ENCODE results near the gene TRIP10.

Gene TRIP10

DNA sequence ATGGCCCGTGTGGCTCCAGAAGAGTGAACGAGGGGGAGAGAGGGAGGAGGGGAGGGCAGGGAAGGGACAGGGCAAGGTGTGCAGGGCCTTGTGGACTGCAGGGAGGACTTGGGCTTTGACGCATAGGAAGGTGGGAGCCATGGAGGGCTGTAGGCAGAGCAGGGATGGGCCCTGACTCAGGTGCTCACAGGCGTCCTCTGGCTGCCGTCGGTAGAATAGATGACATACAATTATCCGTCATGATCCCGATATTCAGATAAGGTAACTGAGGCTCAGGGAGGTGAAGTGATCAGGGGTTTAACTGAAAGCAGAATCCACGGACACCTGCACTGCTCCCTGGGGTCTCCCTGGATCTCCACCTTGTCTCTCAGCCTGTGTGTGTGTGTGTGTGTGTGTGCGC is 22.4 kb upstream of the TRIP10 start:
- peak overlapping the region; percentile 41 for H3K27ac Mint-ChIP-seq
- H3K9me3 Mint-ChIP-seq, result peaks cover 4% of the 10 kb centered on the region
- peak overlapping the region; percentile 0 for H3K4me3 Mint-ChIP-seq
- H3K36me3 Mint-ChIP-seq (ENCODE audit: low read depth), result no peaks in the 10 kb centered on the region
- peaks cover 26% of the 10 kb centered on the region for H3K4me1 Mint-ChIP-seq (ENCODE audit: low read depth)
- peaks cover 11% of the 10 kb centered on the region for H3K27me3 Mint-ChIP-seq (ENCODE audit: low read depth)

DNA sequence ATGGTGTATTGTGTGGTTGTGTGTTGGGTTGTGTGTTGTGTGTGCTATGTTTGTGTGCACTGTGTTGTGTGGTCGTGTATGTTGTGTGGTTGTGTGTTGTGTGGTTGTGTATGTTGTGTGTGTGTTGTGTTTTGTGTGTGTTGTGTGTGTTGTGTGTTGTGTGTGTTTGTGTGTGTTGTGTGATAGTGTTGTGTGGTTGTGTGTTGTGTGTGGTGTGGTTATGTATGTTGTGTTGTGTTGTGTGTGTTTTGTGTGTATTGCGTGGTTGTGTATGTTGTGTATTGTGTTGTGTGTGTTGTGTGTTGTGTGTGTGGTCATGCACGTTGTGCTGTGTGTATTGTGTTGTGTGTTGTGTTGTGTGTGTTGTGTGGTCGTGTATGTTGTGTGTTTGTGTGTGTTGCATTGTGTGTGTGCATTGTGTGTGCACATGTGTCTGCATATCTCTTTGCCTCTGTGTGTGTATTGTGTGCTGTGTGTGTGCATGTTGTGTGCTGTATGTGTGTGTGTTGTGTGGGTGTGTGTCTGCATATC is 22.0 kb upstream of the TRIP10 start:
- H3K4me1 Mint-ChIP-seq (ENCODE audit: low read depth), result peaks cover 28% of the 10 kb centered on the region

DNA sequence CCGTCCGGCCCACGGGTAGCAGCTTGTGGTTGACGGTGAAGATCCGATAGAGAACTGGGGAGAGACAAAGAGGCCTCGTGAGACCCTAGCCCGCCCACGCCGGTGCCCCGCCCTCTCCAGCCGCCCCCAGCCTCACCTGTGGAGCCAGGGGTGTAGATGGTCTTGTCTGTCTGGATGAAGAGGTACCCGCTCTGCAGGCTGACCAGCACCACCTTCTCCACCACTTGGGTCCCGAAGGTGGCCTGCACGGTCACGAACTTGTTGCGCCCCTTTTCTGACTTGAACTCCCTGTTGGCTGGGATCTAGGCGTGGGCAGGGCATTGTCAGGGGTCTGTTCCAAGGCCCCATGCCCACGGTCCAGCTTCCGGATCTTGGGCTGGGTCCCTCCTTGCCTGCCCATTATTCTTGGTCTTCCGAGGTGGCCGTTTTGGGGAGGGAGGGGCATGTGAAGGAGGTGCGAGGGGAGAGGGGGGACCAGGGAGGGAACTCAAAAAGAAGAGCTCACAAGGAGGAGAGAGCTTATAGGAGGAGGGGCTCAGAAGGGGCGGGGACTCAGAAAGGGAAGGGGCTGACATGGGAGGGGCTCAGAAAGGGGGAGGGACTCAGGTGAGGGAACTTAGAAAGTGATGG is 21.3 kb upstream of the TRIP10 start:
- H3K4me3 Mint-ChIP-seq, result no peak overlapping the region
- no peaks in the 10 kb centered on the region for H3K36me3 Mint-ChIP-seq (ENCODE audit: low read depth)
- no peak overlapping the region for H3K27ac Mint-ChIP-seq
- peaks cover 4% of the 10 kb centered on the region for H3K9me3 Mint-ChIP-seq
- peaks cover 32% of the 10 kb centered on the region for H3K4me1 Mint-ChIP-seq (ENCODE audit: low read depth)
- H3K27me3 Mint-ChIP-seq (ENCODE audit: low read depth), result peaks cover 5% of the 10 kb centered on the region

More for the DNA sequence above, 22.0 kb upstream of the TRIP10 start:
- Mint-ChIP-seq H3K4me3 (peak overlapping the region; percentile 0), H3K9me3 (peaks cover 4% of the 10 kb centered on the region), H3K27ac (peak overlapping the region; percentile 41), H3K36me3 (ENCODE audit: low read depth) (no peaks in the 10 kb centered on the region), H3K27me3 (ENCODE audit: low read depth) (peaks cover 8% of the 10 kb centered on the region)

DNA sequence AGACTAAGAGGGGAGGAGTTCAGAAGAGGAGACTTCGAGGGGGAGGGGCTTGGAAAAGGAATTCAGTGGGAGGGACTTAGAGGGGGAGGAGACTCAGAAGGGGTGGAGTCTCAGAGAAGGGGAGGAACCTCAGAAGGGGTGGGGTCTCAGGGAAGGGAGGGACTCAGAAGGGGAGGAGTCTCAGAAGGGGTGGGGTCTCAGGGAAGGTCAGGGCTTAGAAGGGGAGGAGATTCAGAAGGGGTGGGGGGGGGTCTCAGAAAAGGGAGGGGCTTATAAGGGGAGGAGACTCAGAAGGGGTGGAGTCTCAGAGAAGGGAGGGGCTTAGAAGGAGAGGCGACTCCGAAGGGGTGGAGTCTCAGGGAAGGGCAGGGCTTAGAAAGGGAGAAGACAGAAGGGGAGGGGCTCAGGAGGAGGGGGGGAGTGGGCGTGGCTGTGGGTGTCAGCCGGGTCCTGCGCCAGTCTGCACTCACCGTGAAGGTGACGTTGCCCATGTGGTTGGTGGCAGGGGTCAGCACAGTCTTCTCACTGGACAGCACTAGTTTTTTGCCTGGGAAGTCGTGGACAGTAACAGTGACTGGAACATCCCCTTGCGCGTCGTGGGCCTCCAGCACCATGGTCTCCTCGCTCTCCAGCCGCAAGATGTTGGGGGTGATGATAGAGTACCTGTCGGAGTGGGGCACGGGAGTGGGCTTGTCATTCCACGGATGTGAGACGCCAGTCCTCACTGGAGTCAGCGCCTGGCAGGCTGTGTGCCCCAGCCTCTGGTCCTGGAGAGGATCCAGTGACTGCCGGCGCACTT is 20.5 kb upstream of the TRIP10 start:
- no peaks in the 10 kb centered on the region for H3K36me3 Mint-ChIP-seq (ENCODE audit: low read depth)
- H3K9me3 Mint-ChIP-seq, result peaks cover 4% of the 10 kb centered on the region
- no peak overlapping the region for H3K4me3 Mint-ChIP-seq
- peaks cover 9% of the 10 kb centered on the region for H3K27me3 Mint-ChIP-seq (ENCODE audit: low read depth)
- peaks cover 35% of the 10 kb centered on the region for H3K4me1 Mint-ChIP-seq (ENCODE audit: low read depth)
- no peak overlapping the region for H3K27ac Mint-ChIP-seq

DNA sequence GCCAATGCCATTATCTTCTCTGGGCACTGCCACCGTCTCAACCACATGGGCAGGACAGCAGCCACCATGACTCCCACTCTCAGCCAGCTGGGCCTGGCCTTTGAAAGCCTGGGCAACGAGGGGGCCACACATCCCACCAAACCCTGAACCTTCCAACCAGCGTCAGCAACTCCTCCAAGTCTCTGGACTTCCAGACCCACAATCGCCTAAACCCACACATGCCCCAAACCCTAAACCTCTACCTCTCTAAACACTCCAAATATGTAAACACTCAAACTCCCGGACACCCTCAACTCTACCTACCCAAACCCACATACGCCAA is 20.0 kb upstream of the TRIP10 start:
- peaks cover 35% of the 10 kb centered on the region for H3K4me1 Mint-ChIP-seq (ENCODE audit: low read depth)
- peaks cover 4% of the 10 kb centered on the region for H3K9me3 Mint-ChIP-seq
- H3K27ac Mint-ChIP-seq, result peak overlapping the region; percentile 2
- H3K36me3 Mint-ChIP-seq (ENCODE audit: low read depth), result no peaks in the 10 kb centered on the region
- peaks cover 9% of the 10 kb centered on the region for H3K27me3 Mint-ChIP-seq (ENCODE audit: low read depth)
- H3K4me3 Mint-ChIP-seq, result no peak overlapping the region

DNA sequence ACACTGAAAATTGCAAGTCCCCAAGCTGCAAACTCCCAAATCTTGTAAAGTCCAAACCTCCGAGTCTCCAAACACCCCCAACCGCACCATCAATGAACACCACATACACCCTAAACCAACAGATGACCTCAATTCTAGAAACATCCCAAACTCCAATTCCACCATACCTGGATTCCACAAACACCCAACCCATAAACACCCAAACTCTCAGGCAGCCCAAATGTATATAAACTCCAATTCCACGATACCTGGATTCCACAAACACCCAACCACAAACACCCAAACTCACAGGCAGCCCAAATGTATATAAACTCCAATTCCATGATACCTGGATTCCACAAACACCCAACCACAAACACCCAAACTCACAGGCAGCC is 19.5 kb upstream of the TRIP10 start:
- Mint-ChIP-seq H3K36me3 (ENCODE audit: low read depth) (no peaks in the 10 kb centered on the region), H3K27me3 (ENCODE audit: low read depth) (peaks cover 9% of the 10 kb centered on the region), H3K27ac (peak overlapping the region; percentile 2), H3K4me3 (no peak overlapping the region), H3K9me3 (peaks cover 4% of the 10 kb centered on the region), H3K4me1 (ENCODE audit: low read depth) (peaks cover 36% of the 10 kb centered on the region)

DNA sequence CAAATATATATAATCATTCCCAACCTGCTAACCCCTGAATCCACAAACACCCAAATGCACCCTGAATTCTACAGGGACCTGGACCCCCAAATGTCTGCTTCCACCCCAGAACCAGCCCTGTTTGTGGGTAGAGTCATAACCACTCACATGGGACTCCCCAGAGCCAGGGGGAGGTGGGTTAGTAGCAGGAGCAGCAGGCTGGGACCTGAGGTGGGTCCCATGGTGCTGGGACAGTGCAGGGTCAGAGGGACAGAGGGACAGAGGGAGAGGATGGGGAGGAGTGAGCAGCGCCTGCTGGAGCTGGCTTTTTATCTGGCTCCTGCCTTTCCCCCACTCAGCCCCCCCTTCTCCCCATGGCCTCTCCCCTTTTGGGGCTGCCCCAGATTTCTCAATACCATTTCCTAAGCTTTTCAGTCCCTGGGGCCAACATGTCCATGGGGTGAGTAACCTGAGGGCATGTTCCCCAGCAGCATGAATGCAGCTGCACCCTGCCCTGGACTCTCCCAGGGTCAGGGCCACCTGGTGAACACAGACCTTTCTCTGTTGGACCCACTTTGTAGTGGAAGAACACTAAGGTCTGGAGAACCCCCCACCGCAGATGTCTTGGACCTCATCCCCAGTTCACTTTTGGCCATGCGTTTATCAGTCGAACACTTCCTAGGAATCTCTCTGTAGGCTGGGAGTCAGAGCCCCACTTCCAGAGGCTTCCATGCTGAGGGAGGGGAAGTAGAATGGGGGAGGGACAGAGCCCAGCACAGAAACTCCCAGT is 18.9 kb upstream of the TRIP10 start, which contains the start of gene C3:
TSS of gene C3 (minus strand) at position 282 of the 769 bp plus-strand sequence. CDS start at position 221, 61 bp downstream.
- Mint-ChIP-seq H3K27ac (peak within 1 kb of the TSS; percentile 11), H3K9me3 (peaks cover 4% of the 10 kb centered on the region), H3K27me3 (ENCODE audit: low read depth) (peaks cover 9% of the 10 kb centered on the region), H3K4me3 (no peak within 1 kb of the TSS), H3K4me1 (ENCODE audit: low read depth) (peaks cover 37% of the 10 kb centered on the region), H3K36me3 (ENCODE audit: low read depth) (no peaks in the 10 kb centered on the region)

DNA sequence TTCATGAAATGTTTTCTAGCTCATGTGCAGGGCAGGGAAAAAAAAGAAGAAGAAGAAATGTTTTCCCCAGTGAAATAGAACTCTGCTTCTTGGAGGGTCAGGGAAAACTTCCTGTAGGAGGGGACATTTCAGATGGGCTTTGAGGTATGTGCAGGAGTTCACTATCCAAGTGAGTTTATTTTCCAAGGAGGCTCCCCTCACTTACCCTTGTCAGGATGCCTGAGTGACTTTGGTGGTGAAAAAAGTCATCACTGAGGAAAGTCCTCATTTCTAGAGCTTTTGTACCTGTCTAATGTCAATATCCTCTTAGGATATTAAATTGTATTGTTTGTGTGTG is 18.4 kb upstream of the TRIP10 start:
- Mint-ChIP-seq H3K4me3 (no peak overlapping the region), H3K27ac (peak overlapping the region; percentile 11), H3K4me1 (ENCODE audit: low read depth) (peaks cover 37% of the 10 kb centered on the region), H3K36me3 (ENCODE audit: low read depth) (no peaks in the 10 kb centered on the region), H3K27me3 (ENCODE audit: low read depth) (peaks cover 9% of the 10 kb centered on the region), H3K9me3 (peaks cover 4% of the 10 kb centered on the region)

DNA sequence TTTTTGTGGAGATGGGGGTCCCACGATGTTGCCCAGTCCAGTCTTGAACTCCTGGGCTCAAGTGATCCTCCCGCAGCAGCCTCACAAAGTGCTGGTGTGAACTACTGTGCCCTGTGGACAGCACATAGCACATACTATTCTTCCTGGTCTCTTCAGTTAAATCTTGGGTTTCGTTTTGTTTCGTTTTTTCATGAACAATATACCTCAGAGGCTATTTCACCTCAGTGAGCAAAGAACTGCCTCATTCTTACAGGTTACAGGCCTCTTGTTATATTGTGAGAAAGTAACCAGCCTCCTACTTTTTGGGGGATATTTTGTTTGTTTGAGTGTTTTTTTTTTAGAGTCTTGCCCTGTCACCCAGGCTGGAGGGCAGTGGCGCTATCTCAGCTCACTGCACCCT is 17.7 kb upstream of the TRIP10 start:
- Mint-ChIP-seq H3K9me3 (peaks cover 4% of the 10 kb centered on the region), H3K27me3 (ENCODE audit: low read depth) (peaks cover 9% of the 10 kb centered on the region), H3K4me1 (ENCODE audit: low read depth) (peaks cover 34% of the 10 kb centered on the region), H3K4me3 (no peak overlapping the region), H3K27ac (no peak overlapping the region), H3K36me3 (ENCODE audit: low read depth) (no peaks in the 10 kb centered on the region)

DNA sequence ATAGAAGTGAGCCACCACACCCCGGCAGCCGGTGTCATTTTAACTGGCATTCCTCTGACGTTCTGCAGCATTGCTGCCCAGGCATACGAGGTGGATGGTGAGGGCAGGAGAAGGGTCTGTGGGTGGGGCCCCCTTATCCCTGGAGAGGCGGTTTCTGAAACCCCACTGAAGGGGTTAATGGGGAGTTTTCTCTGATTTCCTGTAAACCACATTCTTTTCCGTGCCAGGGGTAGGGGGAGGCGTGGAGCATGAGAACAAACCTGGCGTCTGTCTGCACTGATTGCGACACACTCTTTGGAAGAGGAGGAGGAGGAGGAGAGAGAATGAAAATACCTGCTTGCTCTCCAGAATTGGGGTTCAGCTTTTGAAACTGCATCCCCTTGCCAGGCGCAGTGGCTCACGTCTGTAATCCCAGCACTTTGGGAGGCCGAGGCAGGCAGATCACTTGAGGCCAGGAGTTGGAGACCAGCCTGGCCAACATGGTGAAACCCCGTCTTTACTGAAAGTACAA is 16.3 kb upstream of the TRIP10 start:
- Mint-ChIP-seq H3K9me3 (no peaks in the 10 kb centered on the region), H3K4me1 (ENCODE audit: low read depth) (peaks cover 30% of the 10 kb centered on the region), H3K27me3 (ENCODE audit: low read depth) (peaks cover 9% of the 10 kb centered on the region), H3K4me3 (no peak overlapping the region), H3K36me3 (ENCODE audit: low read depth) (no peaks in the 10 kb centered on the region), H3K27ac (no peak overlapping the region)

DNA sequence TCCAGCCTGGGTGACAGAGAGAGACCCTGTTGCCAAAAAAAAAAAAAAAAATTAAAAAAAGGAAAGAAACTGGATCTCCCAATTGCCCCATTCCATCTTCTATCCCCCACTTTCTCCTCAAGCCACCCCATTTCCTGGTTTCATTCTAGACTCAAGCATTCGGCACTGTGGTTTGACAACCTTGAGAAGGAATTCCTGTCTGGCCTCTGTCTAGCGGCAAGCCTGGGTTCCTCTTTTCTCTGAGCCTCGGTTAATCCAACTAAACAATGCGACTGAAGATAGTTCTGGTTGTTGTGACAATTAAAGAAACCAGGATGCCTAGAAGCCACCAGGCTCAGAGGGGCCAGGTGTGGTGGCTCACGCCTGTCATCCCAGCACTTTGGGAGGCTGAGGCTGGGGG is 15.7 kb upstream of the TRIP10 start:
- Mint-ChIP-seq H3K4me3 (no peak overlapping the region), H3K27me3 (ENCODE audit: low read depth) (peaks cover 9% of the 10 kb centered on the region), H3K27ac (no peak overlapping the region), H3K36me3 (ENCODE audit: low read depth) (no peaks in the 10 kb centered on the region), H3K9me3 (no peaks in the 10 kb centered on the region), H3K4me1 (ENCODE audit: low read depth) (peaks cover 31% of the 10 kb centered on the region)

DNA sequence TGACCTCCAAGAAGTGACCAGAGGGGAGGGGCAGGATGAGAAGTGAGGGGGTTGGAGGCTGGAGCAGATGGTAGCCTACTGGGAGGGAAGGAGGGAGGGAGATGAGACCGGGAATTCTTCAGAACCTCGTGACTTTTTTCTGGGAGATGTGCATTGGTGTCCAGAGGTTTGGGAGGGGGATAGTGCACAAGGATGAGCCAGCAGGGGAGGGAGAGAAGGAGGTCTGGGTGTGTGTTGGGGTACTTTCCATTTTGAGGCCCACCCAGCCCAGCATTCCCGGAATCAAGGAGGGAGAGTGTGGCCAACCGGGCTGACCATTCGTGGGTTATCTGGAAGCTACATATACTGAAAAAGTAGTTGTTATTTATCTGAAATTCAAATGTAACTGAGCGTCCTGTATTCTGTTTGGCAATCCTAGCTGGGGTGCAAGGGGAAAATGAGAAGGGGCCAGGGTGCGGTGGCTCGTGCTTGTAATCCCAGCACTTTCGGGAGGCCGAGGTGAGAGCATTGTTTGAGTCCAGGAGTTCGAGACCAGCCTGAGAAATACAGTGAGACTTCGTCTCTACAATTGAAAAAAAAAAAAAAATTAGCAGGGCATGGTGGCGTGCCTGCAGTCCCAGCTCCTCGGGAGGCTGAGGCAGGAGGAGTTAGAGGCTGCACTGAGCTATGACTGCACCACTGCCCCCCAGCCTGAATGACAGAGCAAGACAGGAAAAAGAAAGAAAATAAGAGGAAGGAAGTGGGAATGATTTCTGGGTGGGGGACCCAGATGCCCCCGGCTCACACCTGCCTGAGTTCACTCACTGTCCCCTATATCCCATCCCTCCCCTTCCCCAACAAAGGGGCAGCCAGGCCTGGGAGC is 14.6 kb upstream of the TRIP10 start:
- Mint-ChIP-seq H3K36me3 (ENCODE audit: low read depth) (peaks cover 4% of the 10 kb centered on the region), H3K9me3 (no peaks in the 10 kb centered on the region), H3K4me1 (ENCODE audit: low read depth) (peaks cover 27% of the 10 kb centered on the region), H3K4me3 (no peak overlapping the region), H3K27me3 (ENCODE audit: low read depth) (peaks cover 3% of the 10 kb centered on the region), H3K27ac (no peak overlapping the region)

DNA sequence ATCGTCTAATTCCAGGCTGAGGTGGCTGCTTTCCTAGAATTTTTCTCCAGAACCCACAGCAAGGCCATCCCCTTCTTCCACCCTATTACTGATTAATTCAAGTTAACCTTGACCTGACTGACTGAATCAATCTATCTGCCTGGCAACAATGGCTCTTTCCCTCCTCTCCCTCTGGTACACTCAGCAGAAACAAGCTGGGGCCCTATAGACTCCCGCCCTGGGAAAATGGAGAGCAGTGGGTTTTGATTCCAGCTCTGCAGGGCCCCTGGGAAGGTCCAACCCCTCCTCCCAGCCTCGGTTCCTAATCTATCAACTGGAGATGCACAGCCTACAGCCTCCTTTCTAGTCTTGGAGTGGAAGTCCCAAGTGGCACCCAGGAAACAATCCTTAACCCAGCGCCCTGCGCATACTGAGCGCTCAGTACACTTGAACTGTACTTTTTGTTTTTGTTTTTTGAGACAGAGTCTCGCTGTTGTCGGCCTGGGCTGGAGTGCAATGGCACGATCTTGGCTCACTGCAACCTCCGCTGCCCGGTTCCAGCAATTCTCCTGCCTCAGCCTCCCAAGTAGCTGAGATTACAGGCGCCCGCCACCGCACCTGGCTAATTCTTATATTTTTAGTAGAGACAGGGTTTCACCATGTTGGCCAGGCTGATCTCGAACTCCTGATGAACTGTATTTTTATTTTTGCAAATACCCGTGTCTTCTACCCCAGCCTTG is 13.8 kb upstream of the TRIP10 start:
- Mint-ChIP-seq H3K4me3 (no peak overlapping the region), H3K27me3 (ENCODE audit: low read depth) (peaks cover 3% of the 10 kb centered on the region), H3K9me3 (no peaks in the 10 kb centered on the region), H3K36me3 (ENCODE audit: low read depth) (peaks cover 4% of the 10 kb centered on the region), H3K4me1 (ENCODE audit: low read depth) (peaks cover 20% of the 10 kb centered on the region), H3K27ac (no peak overlapping the region)

Measured in T-helper 1 cell treated with Interleukin-12 subunit alpha and Interleukin-12 subunit beta and Interleukin-4 antibody, amounts not matched to agents 30 μg/mL and 1 μg/mL, for 36 hours (primary cell).